ENCODE results near the gene SCLT1. TPM values are rescaled to one million over a fixed set of nuclear protein-coding genes. Genes with fewer than 3 reads are reported as not detected.

SCLT1 gene
- total RNA-seq, 2 donors from 2014 or later, result 18.0 to 19.8 TPM

- no peak for DNase-seq (ENCODE audit: low spot score)
- intact Hi-C loops (cut with DNase I), result no loop called here
Measured at GRCh38 chr4:128978985-128979384, 114.4 kb downstream of the SCLT1 start.

DNA sequence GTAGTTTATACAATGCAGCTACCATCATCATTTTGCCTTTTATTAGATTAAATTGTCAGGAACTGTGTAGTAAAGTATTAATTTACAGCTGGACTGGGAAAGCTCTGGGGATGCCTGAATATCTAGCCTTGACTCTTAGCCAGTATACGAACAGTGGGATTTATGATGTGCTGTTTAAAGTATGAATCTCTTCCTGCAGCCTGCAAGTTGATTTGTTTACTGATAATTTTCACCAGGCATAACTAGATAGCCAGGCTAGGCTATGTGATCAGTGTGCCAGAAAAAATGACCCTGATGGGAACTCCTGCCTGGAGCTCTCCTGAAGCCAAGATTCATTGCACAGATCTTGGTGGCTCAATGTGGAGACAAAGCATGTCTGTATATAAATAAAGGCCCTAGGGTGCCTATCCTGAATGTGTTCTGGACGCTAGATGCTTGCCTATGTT is 119.2 kb downstream of the SCLT1 start:
- intact Hi-C loops (cut with DNase I), result no loop called here
- DNase-seq (ENCODE audit: low spot score), result no peak

GRCh38 chr4:128973384-128973783 is 120.0 kb downstream of the SCLT1 start:
- intact Hi-C loops (cut with DNase I), result no loop called here

DNA sequence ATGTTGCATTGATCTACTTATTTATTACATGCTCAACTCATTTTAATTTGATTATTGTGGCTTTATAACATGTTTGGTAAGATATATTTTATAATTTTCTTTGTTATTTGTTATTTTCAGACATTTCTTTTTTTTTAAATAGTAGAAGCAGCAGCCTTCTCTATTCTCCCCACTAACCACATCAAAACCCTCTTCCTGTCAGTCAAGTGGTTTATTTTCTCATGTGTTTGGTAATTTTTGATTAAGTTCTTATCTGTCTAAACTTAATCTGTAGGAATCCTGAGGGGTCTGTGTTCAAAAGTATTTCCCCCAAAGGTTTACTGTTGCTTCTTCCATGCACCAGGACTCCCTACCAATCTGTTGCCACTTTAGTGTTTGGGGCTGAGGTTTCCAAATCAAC is 131.9 kb downstream of the SCLT1 start:
- intact Hi-C loops (cut with DNase I), result no loop called here
- DNase-seq (ENCODE audit: low spot score), result no peak

More at GRCh38 chr4:128973384-128973783, 120.0 kb downstream of the SCLT1 start:
- no peak for DNase-seq (ENCODE audit: low spot score)

- no peak for DNase-seq (ENCODE audit: low spot score)
- intact Hi-C loops (cut with DNase I), result no loop called here
Measured at GRCh38 chr4:128958194-128958593, 135.1 kb downstream of the SCLT1 start.

GRCh38 chr4:128957459-128957858 is 135.9 kb downstream of the SCLT1 start:
- DNase-seq (ENCODE audit: low spot score), result no peak
- intact Hi-C loops (cut with DNase I), result no loop called here

GRCh38 chr4:128955751-128956150 is 137.6 kb downstream of the SCLT1 start:
- intact Hi-C loops (cut with DNase I), result no loop called here

GRCh38 chr4:128954941-128955340 is 138.4 kb downstream of the SCLT1 start:
- DNase-seq (ENCODE audit: low spot score), result no peak
- intact Hi-C loops (cut with DNase I), result no loop called here

More at GRCh38 chr4:128955751-128956150, 137.6 kb downstream of the SCLT1 start:
- DNase-seq (ENCODE audit: low spot score), result no peak

GRCh38 chr4:128951316-128951715 is 142.0 kb downstream of the SCLT1 start:
- intact Hi-C loops (cut with DNase I), result no loop called here
- no peak for DNase-seq (ENCODE audit: low spot score)

DNA sequence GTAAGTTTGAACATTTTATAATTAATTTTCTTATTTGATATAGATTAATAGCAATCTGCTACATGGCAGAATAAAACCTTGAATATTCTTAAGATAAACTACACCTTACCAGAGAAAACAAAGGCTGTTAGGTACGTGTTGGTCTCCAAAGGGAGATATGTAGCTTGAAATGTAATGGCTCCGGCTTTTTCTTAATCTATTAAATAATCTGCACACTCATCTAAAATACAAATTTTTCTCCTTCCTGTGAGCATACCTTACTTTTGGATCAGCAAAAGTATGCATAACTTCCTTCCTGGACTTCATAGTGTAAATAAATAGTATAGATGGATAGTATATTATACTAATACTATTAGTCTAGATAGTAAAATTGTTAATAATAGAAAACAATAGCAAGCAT is 142.5 kb downstream of the SCLT1 start:
- DNase-seq (ENCODE audit: low spot score), result no peak
- intact Hi-C loops (cut with DNase I), result no loop called here

GRCh38 chr4:128946916-128947315 is 146.4 kb downstream of the SCLT1 start:
- intact Hi-C loops (cut with DNase I), result no loop called here
- DNase-seq (ENCODE audit: low spot score), result no peak

DNA sequence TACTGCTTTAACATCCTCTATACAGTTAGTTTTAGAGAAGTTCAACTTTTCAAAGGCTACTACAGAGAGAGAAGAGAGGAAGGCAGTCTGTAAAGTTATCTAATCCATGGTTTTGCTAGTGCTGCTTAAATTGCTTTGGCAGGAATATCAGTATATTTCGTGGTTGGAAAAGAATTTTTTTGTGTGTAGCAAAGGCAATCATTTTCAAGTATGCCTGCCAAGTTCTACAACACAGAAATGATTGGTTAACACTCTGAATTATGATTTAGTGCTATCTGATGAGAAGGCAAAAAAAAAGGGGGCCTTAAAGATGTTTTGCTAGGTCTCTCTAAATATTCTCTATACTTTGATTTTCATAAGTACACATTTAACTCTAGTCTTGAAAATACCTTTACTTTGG is 150.7 kb downstream of the SCLT1 start:
- no peak for DNase-seq (ENCODE audit: low spot score)
- intact Hi-C loops (cut with DNase I), result no loop called here

DNA sequence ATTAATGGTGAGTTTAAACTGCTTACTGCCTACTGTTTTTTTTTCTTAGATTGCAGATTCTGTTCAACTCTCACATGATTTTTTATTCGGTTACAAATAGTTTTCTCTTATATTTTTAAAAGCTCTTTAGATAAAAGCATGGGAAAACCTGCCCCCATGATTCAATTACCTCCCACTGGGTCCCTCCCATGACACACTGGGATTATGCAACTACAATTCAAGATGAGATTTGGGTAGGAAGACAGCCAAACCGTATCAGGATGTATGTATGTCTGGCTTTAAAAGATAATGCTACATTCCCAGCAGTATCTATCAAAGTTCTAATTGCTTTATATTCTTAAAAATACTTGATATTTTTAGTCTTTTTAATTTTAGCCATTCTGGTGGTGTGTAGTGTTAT is 152.4 kb downstream of the SCLT1 start:
- no peak for DNase-seq (ENCODE audit: low spot score)
- intact Hi-C loops (cut with DNase I), result no loop called here

- intact Hi-C loops (cut with DNase I), result no loop called here
- DNase-seq (ENCODE audit: low spot score), result no peak
Measured at GRCh38 chr4:128930051-128930450, 163.3 kb downstream of the SCLT1 start.

DNA sequence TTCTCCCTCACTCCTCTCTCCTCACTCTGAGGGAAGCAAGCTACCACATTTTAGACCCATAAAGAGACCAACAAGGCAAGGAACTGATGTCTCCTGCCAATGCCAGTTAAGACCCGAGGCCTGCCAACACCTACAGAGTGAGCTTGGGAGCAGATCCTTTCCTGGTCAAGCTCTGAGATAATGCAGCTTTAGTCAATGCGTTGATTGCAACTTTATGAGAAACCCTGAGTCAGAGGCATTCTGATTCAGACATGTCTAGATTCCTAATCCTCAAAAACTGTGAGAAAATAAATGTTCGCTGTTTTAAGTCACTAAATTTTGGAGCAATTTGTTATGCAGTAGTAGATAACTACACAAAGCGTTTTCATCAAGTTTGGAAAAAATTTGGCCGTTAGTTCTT is 168.4 kb downstream of the SCLT1 start:
- intact Hi-C loops (cut with DNase I), result loop anchor here in 1 of 2 donors (5.0 kb wide), 1 partner anchor 768 kb away; no protein-coding TSS in a partner anchor
- no peak for DNase-seq (ENCODE audit: low spot score)

GRCh38 chr4:128921954-128922353 is 171.4 kb downstream of the SCLT1 start:
- intact Hi-C loops (cut with DNase I), result no loop called here
- DNase-seq (ENCODE audit: low spot score), result no peak

- intact Hi-C loops (cut with DNase I), result no loop called here
- no peak for DNase-seq (ENCODE audit: low spot score)
Measured at GRCh38 chr4:128917781-128918180, 175.6 kb downstream of the SCLT1 start.

- intact Hi-C loops (cut with DNase I), result no loop called here
- DNase-seq (ENCODE audit: low spot score), result no peak
Measured at GRCh38 chr4:128916832-128917231, 176.5 kb downstream of the SCLT1 start.

GRCh38 chr4:128915544-128915943 is 177.8 kb downstream of the SCLT1 start:
- DNase-seq (ENCODE audit: low spot score), result no peak
- intact Hi-C loops (cut with DNase I), result no loop called here

- no peak for DNase-seq (ENCODE audit: low spot score)
- intact Hi-C loops (cut with DNase I), result no loop called here
Measured at GRCh38 chr4:128913228-128913627, 180.1 kb downstream of the SCLT1 start.

- intact Hi-C loops (cut with DNase I), result no loop called here
- no peak for DNase-seq (ENCODE audit: low spot score)
Measured at GRCh38 chr4:128908735-128909134, 184.6 kb downstream of the SCLT1 start.

- intact Hi-C loops (cut with DNase I), result no loop called here
- DNase-seq (ENCODE audit: low spot score), result no peak
Measured at GRCh38 chr4:128907981-128908380, 185.4 kb downstream of the SCLT1 start.
